A375 (cell line): ENCODE data around the gene CLPSL2. TPM values are rescaled to one million over a fixed set of nuclear protein-coding genes. Genes with fewer than 3 reads are reported as not detected.

ENCODE experiments used
- total RNA-seq: library from RNA; depleted of rRNA; stranded (reverse); fragments of >200 nt; shearing (Covaris generic); gene quantifications from 2 replicates; pipeline ENCODE4 v1.2.3, GENCODE V29; 2014; rRNA removed

CLPSL2 gene
- total RNA-seq, result not detected in 2 replicates

GRCh38 chr6:35776364-35777215 is at the start of gene CLPSL2:
CLPSL2 (plus strand) TSS chr6:35776598; CDS start chr6:35776619, 21 bp downstream.

GRCh38 chr6:35736982-35737412 is 39.4 kb upstream of the CLPSL2 start, which contains the start of gene ARMC12:
ARMC12 (plus strand) TSS chr6:35737032; CDS start chr6:35737109, 77 bp downstream.

GRCh38 chr6:35780719-35781118 is 4.3 kb downstream of the CLPSL2 start, which contains the start of gene CLPSL1:
CLPSL1 (plus strand) TSS chr6:35781019; CDS start chr6:35781111, 92 bp downstream.

GRCh38 chr6:35804996-35805736 is 28.8 kb downstream of the CLPSL2 start, which contains the start of gene LHFPL5:
LHFPL5 (plus strand) TSS chr6:35805352; CDS start chr6:35805671, 319 bp downstream.

Other genes starting within 250 kb of the CLPSL2 start
- gene FKBP5, start 87.7 kb upstream of the CLPSL2 start, total RNA-seq, result 7.0 and 8.8 TPM in 2 replicates
- gene ARMC12, start 39.6 kb upstream of the CLPSL2 start, total RNA-seq, result 0.34 and 1.2 TPM in 2 replicates
- 1.4 TPM in 1 of 2 replicates, not detected in the other for gene CLPSL1, start 4.4 kb downstream of the CLPSL2 start, total RNA-seq
- gene CLPS, start 20.7 kb downstream of the CLPSL2 start, total RNA-seq, result not detected in 2 replicates
- gene LHFPL5, start 28.8 kb downstream of the CLPSL2 start, total RNA-seq, result not detected in 2 replicates
- gene SRPK1, start 144.5 kb downstream of the CLPSL2 start, total RNA-seq, result 64.1 and 68.9 TPM in 2 replicates
- gene SLC26A8, start 248.0 kb downstream of the CLPSL2 start, total RNA-seq, result not detected in 2 replicates